NK-92 treated with Interleukin-12 subunit alpha and Interleukin-12 subunit beta, amount 100 ng/mL, for 24 hours (cell line): ENCODE data around the gene PUSL1.
A peak's percentile ranks its signal among the peaks of the same experiment; 100 is the strongest.

Experiments used
- DNase-seq: peaks from one replicate; lab custom pipeline; 2025; lab: John Stamatoyannopoulos, UW

The PUSL1 gene

GRCh38 chr1:1307923-1308755, at the start of gene PUSL1, which contains the start of gene ACAP3:
Gene PUSL1, plus strand, starts transcription at chr1:1308597. Its CDS starts 47 bp downstream, at chr1:1308644.
Gene ACAP3, minus strand, starts transcription at chr1:1307930. Its CDS starts 115 bp downstream, at chr1:1307815.
- DNase-seq = peak; percentile 93

GRCh38 chr1:1259119-1259488, 49.3 kb upstream of the PUSL1 start:
- DNase-seq = no peak

- no peak for DNase-seq
Observed at GRCh38 chr1:1259540-1259939, 48.9 kb upstream of the PUSL1 start.

- no peak for DNase-seq
Observed at GRCh38 chr1:1259951-1260600, 48.3 kb upstream of the PUSL1 start.

- no peak for DNase-seq
Observed at GRCh38 chr1:1260843-1261560, 47.4 kb upstream of the PUSL1 start.

GRCh38 chr1:1262071-1262470, 46.3 kb upstream of the PUSL1 start:
- DNase-seq = no peak

DNA sequence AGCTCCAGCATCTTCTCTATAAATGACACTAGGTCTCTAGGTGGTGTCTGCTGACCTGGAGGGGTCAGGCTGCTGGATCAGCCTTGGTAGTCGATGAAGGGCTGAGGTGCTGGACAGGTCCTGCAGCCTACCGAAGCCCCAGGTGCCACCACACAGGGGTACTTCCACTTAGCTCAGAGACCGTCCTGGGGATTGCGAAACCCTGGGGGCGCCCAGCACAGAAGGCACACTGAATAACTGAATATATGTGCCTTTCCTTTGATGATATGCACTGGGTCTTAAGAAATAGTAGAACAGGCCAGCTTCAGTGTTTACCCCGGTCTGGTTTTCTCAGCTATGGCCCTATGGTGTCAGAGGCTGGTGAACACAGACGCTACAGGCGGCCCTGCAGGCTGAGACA, 45.6 kb upstream of the PUSL1 start:
- DNase-seq = no peak

- DNase-seq = no peak
Observed at GRCh38 chr1:1264026-1264425, 44.4 kb upstream of the PUSL1 start.

DNA sequence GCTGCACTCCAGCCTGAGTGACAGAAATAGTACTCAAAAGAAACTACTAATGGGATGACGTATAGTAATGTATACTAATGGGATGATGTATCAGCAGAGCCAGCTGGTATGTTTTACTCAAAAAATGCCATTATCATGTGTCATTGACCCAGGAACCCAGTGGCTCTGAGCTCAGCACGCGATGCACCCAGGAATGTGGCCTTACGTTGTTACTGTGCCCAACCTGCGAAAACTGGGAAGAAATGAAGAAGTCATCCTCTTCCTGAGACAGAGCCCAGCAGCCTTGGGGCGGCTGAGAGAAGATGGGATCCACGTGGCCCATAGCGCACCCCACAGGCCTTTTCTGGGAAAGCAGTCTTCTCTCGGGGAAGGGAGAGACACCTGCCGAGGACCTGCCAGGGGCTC, 43.5 kb upstream of the PUSL1 start:
- DNase-seq = no peak

DNA sequence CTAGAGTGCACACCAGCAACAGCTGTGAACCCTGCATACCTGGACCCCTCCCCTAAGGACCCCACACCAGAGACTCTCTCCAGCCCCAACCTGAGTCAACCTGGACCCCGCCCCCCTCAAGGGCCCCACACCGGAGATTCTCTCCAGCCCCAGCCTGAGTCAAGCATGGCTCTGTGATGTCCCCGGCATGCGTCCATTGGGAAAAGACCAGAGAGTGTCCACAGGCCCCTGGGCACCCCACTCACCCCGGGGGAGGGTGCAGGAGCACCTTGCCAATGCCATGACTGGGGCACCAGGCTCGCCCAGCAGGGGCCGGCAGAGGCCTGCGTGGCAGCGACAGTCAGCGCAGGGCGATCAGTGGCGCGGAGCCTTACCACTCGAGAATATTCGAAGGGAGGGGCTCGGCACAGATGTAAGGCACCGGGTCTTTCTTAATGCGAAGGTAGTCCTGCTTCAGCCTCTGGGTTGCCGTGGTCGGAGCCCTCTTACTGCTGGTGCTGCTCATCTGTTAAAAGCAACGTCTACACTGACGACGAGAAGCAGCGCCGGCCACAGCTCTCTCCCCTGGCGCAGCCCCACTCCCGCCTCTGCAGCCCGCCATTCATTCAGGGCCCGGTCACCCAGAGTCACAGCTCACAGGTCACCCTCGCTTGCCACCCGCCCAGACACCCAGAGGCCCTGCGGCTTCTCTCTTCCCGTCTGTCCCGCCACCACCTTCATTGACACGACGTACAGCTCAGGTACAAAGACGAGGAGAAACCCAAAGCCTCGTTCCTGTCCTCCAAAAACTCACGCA, 40.7 kb upstream of the PUSL1 start:
- no peak for DNase-seq

DNA sequence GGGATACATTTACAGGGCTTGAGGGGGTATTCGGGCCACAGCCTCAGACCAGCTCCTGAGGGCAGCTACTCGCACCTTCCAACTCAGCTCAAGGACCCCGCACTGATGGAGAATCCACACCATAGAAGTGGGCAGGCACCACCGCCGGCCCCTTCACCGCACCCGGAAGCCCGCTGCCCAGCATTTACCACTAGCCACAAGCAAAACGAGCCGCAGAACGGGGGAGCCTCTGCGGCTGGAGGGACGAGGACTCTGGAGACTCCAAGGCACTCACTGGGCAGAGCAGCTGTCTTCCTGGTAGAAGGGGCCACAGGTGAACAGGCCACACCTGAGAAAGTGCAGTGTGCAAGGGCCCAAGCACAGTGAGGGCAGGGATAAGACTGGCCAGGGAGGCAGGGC, 40.1 kb upstream of the PUSL1 start:
- no peak for DNase-seq

DNA sequence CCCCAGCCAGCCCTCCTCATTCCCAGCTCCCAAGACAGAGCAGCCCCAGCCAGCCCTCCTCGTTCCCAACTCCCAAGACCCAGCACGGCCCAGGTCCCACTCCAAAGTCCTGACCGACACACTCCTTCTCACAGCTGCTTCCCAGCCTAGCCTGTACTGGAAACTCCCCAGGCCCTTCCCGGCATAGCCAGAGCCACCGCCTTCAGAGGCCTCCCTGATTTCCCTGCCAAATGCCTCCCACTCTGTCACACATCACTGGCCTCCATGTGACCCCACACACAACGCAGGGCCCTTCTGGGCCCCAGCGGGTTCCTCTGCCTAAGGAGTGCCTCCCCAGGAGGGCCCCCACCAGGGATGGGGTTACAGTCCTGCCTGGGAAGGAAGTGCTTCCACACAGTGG, 37.6 kb upstream of the PUSL1 start:
- no peak for DNase-seq

DNA sequence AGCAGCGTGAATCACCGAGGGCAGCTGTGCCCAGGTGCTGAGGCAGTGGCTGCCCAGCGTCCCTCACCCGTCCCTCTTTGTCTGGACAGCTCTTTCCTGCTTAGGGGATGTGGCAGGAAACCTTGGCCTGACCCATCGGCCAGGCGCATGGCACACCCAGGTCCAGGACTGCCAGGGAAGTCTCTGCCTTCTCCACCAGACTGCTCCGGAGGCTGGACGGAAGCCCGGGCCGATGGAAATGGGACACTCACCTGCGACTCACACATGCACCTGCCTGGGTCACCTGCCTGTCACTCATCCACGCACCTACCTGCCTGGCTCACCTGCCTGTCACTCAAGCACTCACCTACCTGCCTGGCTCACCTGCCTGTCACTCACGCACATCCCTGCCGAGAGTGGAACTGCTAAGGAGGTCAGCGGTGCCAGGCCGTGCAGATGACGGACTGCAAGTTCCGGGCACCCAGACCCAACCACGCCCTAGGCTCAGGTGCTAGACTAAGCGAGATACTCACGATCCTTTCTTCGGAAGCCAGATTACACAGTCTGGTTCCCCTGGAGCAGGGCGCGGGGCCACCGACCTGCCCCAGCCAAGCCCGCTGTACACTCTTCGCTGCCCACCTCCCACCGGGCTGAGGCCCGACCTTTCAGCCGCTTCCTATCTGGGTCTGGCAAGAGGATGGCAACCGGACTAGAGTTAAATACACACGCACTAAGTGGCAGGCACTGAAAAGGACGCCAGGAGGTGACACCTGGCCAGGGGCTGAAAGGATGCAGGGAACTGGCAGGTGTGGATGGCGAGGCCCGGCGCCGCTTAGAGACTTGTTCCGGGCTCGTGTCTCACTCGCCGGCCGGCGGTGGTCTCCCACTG, 35.8 kb upstream of the PUSL1 start:
- DNase-seq = no peak

DNA sequence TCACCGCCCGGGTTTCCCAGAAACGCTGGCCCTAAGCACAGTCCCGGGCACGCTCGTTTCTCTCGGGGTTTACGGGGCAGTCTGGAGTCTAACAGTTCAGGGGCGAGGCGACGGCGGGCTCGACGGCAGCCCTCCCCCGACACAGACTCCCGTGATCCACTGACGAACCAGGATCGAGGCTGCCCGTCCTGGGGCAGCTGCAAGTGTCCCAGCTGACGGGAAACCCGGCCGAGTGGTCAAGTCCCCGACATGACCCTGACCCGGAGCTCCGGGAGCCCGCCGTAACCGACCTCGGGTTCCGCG, 35.2 kb upstream of the PUSL1 start:
- no peak for DNase-seq

DNA sequence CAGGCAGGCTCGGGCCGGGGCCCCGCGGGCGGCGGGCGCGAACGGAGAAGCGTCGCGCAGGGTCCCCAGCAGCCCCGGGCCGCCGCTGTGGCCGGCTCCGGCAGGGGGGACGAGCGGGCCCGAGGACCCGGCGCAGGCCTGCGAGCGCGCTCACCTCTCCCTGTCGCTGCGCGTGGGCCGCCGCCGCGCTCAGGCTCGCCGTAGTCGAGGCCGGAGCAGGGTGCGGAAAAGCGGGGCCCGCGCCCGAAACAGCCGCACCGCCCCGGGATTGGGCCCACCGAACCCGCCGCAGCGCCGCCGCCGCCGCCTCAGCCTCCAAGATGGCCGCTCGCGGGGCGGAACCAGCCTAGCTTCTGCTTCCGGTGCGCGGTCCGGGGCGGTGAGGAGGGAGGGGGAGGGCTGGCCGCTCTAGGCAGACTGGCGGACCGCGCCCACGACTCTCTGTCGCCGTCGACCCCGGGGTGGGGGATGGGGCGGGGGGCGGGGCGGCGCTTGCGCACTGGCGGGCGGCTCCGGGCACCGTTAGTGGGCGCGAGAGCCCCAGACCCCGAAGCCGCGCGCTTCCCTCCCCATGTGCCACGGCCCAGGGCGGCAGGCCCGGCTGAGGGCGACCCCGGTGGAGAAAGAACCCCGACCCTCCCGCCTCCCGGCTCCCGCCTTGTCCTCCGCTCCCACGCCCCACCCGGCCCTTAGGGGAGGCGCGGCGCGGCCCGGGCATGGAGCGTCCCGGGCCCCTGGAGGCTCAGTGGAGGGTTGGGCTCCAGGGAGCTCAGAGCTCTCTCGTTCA, 34.7 kb upstream of the PUSL1 start, which contains the start of gene UBE2J2:
Gene UBE2J2 (minus strand): TSS at position 343 of the 787 bp plus-strand sequence. CDS start 5,862 bp downstream, outside the sequence.
- peak; percentile 90 for DNase-seq

- no peak for DNase-seq
Observed at GRCh38 chr1:1274299-1274930, 34.0 kb upstream of the PUSL1 start.

GRCh38 chr1:1274931-1275431, 33.4 kb upstream of the PUSL1 start:
- no peak for DNase-seq

DNA sequence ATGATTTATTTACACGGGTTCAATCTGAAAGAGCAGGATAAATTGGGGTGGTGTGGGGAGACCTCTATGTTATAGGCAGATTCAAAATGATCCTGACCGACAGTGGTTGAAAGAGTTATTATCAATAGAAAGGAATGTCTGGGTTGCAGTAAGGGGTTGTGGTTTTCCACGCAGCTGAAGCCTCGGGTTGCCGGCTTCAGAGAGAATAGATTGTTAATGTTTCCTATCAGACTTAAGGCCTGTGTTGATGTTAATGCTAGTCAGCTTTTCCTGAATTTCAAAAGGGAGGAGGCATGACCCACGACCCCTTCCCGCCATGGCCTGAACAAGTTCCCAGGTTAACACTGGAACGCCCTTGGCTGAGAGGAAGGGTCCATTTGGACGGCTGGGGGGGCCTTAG, 32.6 kb upstream of the PUSL1 start:
- no peak for DNase-seq

GRCh38 chr1:1278620-1279019, 29.8 kb upstream of the PUSL1 start:
- DNase-seq = no peak

GRCh38 chr1:1279028-1279427, 29.4 kb upstream of the PUSL1 start:
- no peak for DNase-seq
